Tibial nerve (tissue), 4 donors: ENCODE measurements around the gene BIRC3. TPM values are rescaled to one million over a fixed set of nuclear protein-coding genes. Genes with fewer than 3 reads are reported as not detected.
"Not testable (repeated sequence)": the region's sequence is repeated elsewhere in the genome, so short reads cannot be mapped to it uniquely, and the experiment has no call there.

Source experiments
- DNase-seq, 2 donors: peaks; one replicate each; pipeline ENCODE4 v3.0.0-alpha.2; 2019; ENCODE audit warnings: low spot score in 2 of 2
- H3K27ac ChIP-seq, 4 donors: fragments of 200-600 bp; sonication (generic) in 3 of 4; one replicate each; pipeline ENCODE4 v1.5.1; 2017 to 2019; ENCODE audit warnings: mild to moderate bottlenecking in 1 of 4
- H3K27me3 ChIP-seq, 2 donors: fragments of 200-600 bp; sonication (generic) in 1 of 2; one replicate each; pipeline versions ENCODE4 v1.5.1 to v1.6.0; 2017 to 2019
- H3K36me3 ChIP-seq, 3 donors: fragments of 200-600 bp; sonication (generic); one replicate each; pipeline ENCODE4 v1.5.1; 2018 to 2019
- H3K4me1 ChIP-seq, 4 donors: fragments of 200-600 bp; sonication (generic) in 3 of 4; one replicate each; pipeline ENCODE4 v1.5.1; 2017 to 2019
- H3K4me3 ChIP-seq, 4 donors: fragments of 200-600 bp; sonication (generic) in 3 of 4; one replicate each; pipeline ENCODE4 v1.5.1; 2017 to 2019; ENCODE audit warnings: mild to moderate bottlenecking in 1 of 4, moderate library complexity in 1 of 4
- H3K9me3 ChIP-seq, 4 donors: fragments of 200-600 bp; sonication (generic) in 3 of 4; one replicate each; pipeline ENCODE4 v1.5.1; 2017 to 2019
- CTCF ChIP-seq, 5 experiments: fragments of 200-600 bp in 3 of 5; fragments of 450-650 bp in 2 of 5; sonication (generic) in 3 of 5; IDR thresholded peaks; one replicate each; pipeline ENCODE4 v1.5.1; 2016 to 2019; ENCODE audit warnings: antibody characterized with exemption in 5 of 5, mild to moderate bottlenecking in 3 of 5, moderate library complexity in 2 of 5
- EP300 ChIP-seq, 2 donors: sonication (generic); formaldehyde crosslinking; IDR thresholded peaks; one replicate each; pipeline ENCODE4 v1.6.1; 2017; ENCODE audit warnings: antibody characterized with exemption in 2 of 2, mild to moderate bottlenecking in 1 of 2
- POLR2A ChIP-seq, 2 donors: fragments of 450-650 bp; IDR thresholded peaks; one replicate each; pipeline ENCODE4 v1.6.1; 2017; ENCODE audit warnings: antibody characterized with exemption in 2 of 2, mild to moderate bottlenecking in 2 of 2, moderate library complexity in 2 of 2
- WGBS, 2 donors: methylation state at CpG; one replicate each; pipeline ENCODE4 v1.1.5; 2018; 5-methylcytosine and 5-hydroxymethylcytosine counted together
- total RNA-seq, 4 donors: library from RNA; depleted of rRNA; stranded (reverse); fragments of >200 nt; gene quantifications; one replicate each; pipeline ENCODE4 v1.1.0, GENCODE V29; 2016

Gene BIRC3
- total RNA-seq, 4 donors from 2014 or later, result 12.9 to 28.2 (median 20.3) TPM

GRCh38 chr11:102293873-102294601 lies 23.2 kb upstream of the BIRC3 start:
- 19 to 27% methylated on average over 6 of the region's 6 CpGs for WGBS, 2 donors
- H3K4me1 ChIP-seq, result peaks cover 0 to 25% (median 13%) of the 10 kb centered on the region in 4 donors

GRCh38 chr11:102295045-102295444 lies 22.2 kb upstream of the BIRC3 start:
- no peak for DNase-seq
- no peaks in the 10 kb centered on the region for H3K9me3 ChIP-seq
- H3K4me3 ChIP-seq, result no peak overlapping the region
- no peak overlapping the region for H3K27ac ChIP-seq
- H3K36me3 ChIP-seq, result no peaks in the 10 kb centered on the region
- H3K27me3 ChIP-seq, result no peaks in the 10 kb centered on the region
- peaks cover 0 to 15% (median 9%) of the 10 kb centered on the region in 4 donors for H3K4me1 ChIP-seq
- TF ChIP-seq EP300 (IDR thresholded peaks at IDR 0.05) (no peak), CTCF (IDR thresholded peaks at IDR 0.05) (no peak), POLR2A (IDR thresholded peaks at IDR 0.05) (no peak)
- 40 to 64% methylated on average over 2 of the region's 2 CpGs for WGBS, 2 donors

More at GRCh38 chr11:102293873-102294601, 23.2 kb upstream of the BIRC3 start:
- no peak for DNase-seq
- H3K27me3 ChIP-seq, result no peaks in the 10 kb centered on the region
- peak overlapping the region in 1 of 4 donors; percentile 39 for H3K27ac ChIP-seq
- peak overlapping the region in 1 of 4 donors; percentile 17 for H3K4me3 ChIP-seq
- no peaks in the 10 kb centered on the region for H3K36me3 ChIP-seq
- TF ChIP-seq EP300 (IDR thresholded peaks at IDR 0.05) (peak in 1 of 2 donors; percentile 47), POLR2A (IDR thresholded peaks at IDR 0.05) (no peak), CTCF (IDR thresholded peaks at IDR 0.05) (peak; percentile 64 to 75 (median 67))
- no peaks in the 10 kb centered on the region for H3K9me3 ChIP-seq

- H3K4me3 ChIP-seq, H3K36me3 ChIP-seq, DNase-seq, H3K9me3 ChIP-seq, H3K27me3 ChIP-seq, H3K27ac ChIP-seq: not testable (repeated sequence)
- 92 to 98% methylated on average over 4 of the region's 4 CpGs for WGBS, 2 donors
- peaks cover 0 to 14% (median 9%) of the 10 kb centered on the region in 4 donors for H3K4me1 ChIP-seq
Measured at GRCh38 chr11:102296757-102297156, 20.5 kb upstream of the BIRC3 start.

- H3K27ac ChIP-seq, H3K27me3 ChIP-seq, DNase-seq, H3K4me1 ChIP-seq, H3K4me3 ChIP-seq, H3K36me3 ChIP-seq: not testable (repeated sequence)
- H3K9me3 ChIP-seq, result peaks cover 0 to 18% (median 0%) of the 10 kb centered on the region in 4 donors
- 79 to 80% methylated on average over 2 of the region's 2 CpGs for WGBS, 2 donors
Measured at GRCh38 chr11:102300837-102301236, 16.4 kb upstream of the BIRC3 start.

GRCh38 chr11:102302241-102302640 lies 15.0 kb upstream of the BIRC3 start:
- 77 to 87% methylated on average over 1 of the region's 1 CpG for WGBS, 2 donors

More at GRCh38 chr11:102302241-102302640, 15.0 kb upstream of the BIRC3 start:
- peaks cover 0 to 17% (median 9%) of the 10 kb centered on the region in 4 donors for H3K4me1 ChIP-seq
- peaks cover 0 to 18% (median 0%) of the 10 kb centered on the region in 4 donors for H3K9me3 ChIP-seq
- H3K27me3 ChIP-seq, result no peaks in the 10 kb centered on the region
- DNase-seq, result no peak
- H3K36me3 ChIP-seq, result peaks cover 0 to 6% (median 0%) of the 10 kb centered on the region in 3 donors
- no peak overlapping the region for H3K4me3 ChIP-seq
- no peak overlapping the region for H3K27ac ChIP-seq
- TF ChIP-seq EP300 (IDR thresholded peaks at IDR 0.05) (no peak), CTCF (IDR thresholded peaks at IDR 0.05) (no peak), POLR2A (IDR thresholded peaks at IDR 0.05) (no peak)
